Adrenal gland (tissue), 12 donors: Measurements from ENCODE around the gene ELF1. TPM values are rescaled to one million over a fixed set of nuclear protein-coding genes. Genes with fewer than 3 reads are reported as not detected.
"Not testable (repeated sequence)": the region's sequence is repeated elsewhere in the genome, so short reads cannot be mapped to it uniquely, and the experiment has no call there.

Experiments
- DNase-seq, 7 donors: peaks; one replicate each; pipeline ENCODE4 v3.0.0-alpha.2; 2019 to 2020
- H3K27ac ChIP-seq, 5 donors: fragments of 200-600 bp; sonication (generic) in 4 of 5; 1 replicate in 3 of 5; 2 replicates in 2 of 5; pipeline versions ENCODE4 v1.5.1 to v1.8.0; 2016 to 2020; ENCODE audit warnings: mild to moderate bottlenecking in 1 of 5
- H3K27me3 ChIP-seq: fragments of 200-600 bp; 2 replicates; pipeline ENCODE4 v1.8.0; 2021
- H3K36me3 ChIP-seq, 2 donors: fragments of 200-600 bp; replicated peaks in 1 of 2; 1 replicate in 1 of 2; 2 replicates in 1 of 2; pipeline versions ENCODE4 v1.5.1 to v1.8.0; 2018 to 2022
- H3K4me1 ChIP-seq, 2 donors: fragments of 200-600 bp; replicated peaks in 1 of 2; 1 replicate in 1 of 2; 2 replicates in 1 of 2; pipeline versions ENCODE4 v1.5.1 to v1.8.0; 2018 to 2021
- H3K4me3 ChIP-seq, 4 donors: fragments of 200-600 bp; sonication (generic) in 3 of 4; one replicate each; pipeline ENCODE4 v1.5.1; 2016 to 2018
- H3K9me3 ChIP-seq, 3 donors: fragments of 200-600 bp; sonication (generic) in 1 of 3; replicated peaks in 1 of 3; 1 replicate in 2 of 3; 2 replicates in 1 of 3; pipeline versions ENCODE4 v1.5.1 to v1.8.0; 2016 to 2021
- POLR2A ChIP-seq, 2 donors: fragments of 450-650 bp; IDR thresholded peaks; one replicate each; pipeline ENCODE4 v1.6.1; 2017; ENCODE audit warnings: antibody characterized with exemption in 2 of 2, mild to moderate bottlenecking in 2 of 2, moderate library complexity in 1 of 2
- WGBS, 4 donors: extraction: QIAGEN DNeasy Blood & Tissue Kit in 2 of 4; methylation state at CpG; one replicate each; pipeline versions ENCODE4 v1.1.5 to v1.1.7; 2013 to 2017; 5-methylcytosine and 5-hydroxymethylcytosine counted together
- intact Hi-C, 2 donors: fragments of 100-400 bp; cut with DNase I; formaldehyde crosslinking; loops; one replicate each; pipeline versions ENCODE4 v1.14.1 to v1.15.0; 2022 to 2023
- polyA plus RNA-seq, 3 donors: library from polyadenylated mRNA; stranded (reverse); fragments of 200-250 nt in 2 of 3; fragments of 350-450 nt in 1 of 3; fragmentation: Illumina TruSeq in 1 of 3; extraction: RNeasy Lipid Tissue Mini Kit (QIAGEN cat#74804) in 1 of 3; gene quantifications; one replicate each; pipeline ENCODE4 v1.2.3, GENCODE V29; 2013 to 2014
- total RNA-seq, 9 donors: library from RNA; depleted of rRNA in 4 of 9; stranded (reverse); fragments of >200 nt in 4 of 9; fragments of 120-200 nt in 1 of 9; fragmentation: NEBNext Ultra II Directional in 1 of 9; extraction: Animal tissue kit (Norgen Biotek cat#: 25700) in 1 of 9; gene quantifications; one replicate each; pipeline versions ENCODE4 v1.1.0 to v1.2.4, GENCODE V29; 2013 to 2023
- donor health status: healthy with polysubstance abuse.
- donor health status: Bipolar disorder and iron deficiency.
- donor health status: DM: yes; HTN: yes; CAD: no.
- donor health status: DM: no; HTN: no; CAD: no.
- donor health status: DM: no; HTN: no; CAD: no.
- donor health status: DM: yes; HTN: yes; CAD: no.

Gene ELF1
- total and polyA plus RNA-seq, 12 donors: 6.3 to 64.3 (median 51.7) TPM

- TF ChIP-seq POLR2A (IDR thresholded peaks at IDR 0.05): no peak
- Histone ChIP-seq H3K27me3 (no peaks in the 10 kb centered on the region), H3K27ac (no peak overlapping the region), H3K4me3 (no peak overlapping the region), H3K4me1 (no peaks in the 10 kb centered on the region), H3K36me3 (no peaks in the 10 kb centered on the region), H3K9me3 (no peaks in the 10 kb centered on the region)
- no peak for DNase-seq
- WGBS, 4 donors: 78 to 92% (median 89%) methylated on average over 3 of the region's 3 CpGs
- intact Hi-C loops: no loop called here
These were observed 133.1 kb downstream of the ELF1 start for GRCh38 chr13:40886017-40886416.

DNA sequence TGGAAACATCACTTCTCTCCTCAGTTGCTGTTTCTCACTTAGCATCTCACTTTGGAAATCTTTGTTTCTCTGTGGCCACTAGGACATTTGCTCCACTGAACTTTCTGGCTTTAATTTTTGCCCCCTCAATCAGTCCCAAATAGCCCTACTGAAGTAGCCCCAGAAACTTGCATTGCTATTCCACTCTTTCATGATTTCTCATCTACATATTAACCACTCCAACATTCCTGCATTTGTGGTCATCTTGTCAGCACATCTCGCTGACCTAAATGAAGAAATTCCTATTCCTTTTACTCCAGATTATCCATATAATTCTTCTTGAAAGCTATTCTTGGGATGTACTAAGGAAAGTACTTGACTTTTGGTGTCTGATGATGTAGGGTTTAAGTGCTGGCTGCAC lies 134.9 kb downstream of the ELF1 start:
- H3K4me3 ChIP-seq, H3K27me3 ChIP-seq, DNase-seq, intact Hi-C loops, H3K4me1 ChIP-seq, H3K36me3 ChIP-seq, H3K27ac ChIP-seq, H3K9me3 ChIP-seq: not testable (repeated sequence)
- WGBS, 4 donors: no CpG with 5 or more reads among the region's 1 CpG

Other genes with a start within 250 kb of the ELF1 start
- gene MRPS31, start 248.1 kb downstream of the ELF1 start, total RNA-seq: 10 to 100 TPM; 13.1 to 40.9 (median 21.2) TPM
- 100 to 1,000 TPM in 1 of 3 donors, 10 to 100 TPM in 2; 35.7 to 115 (median 55.1) TPM for gene MRPS31, start 248.1 kb downstream of the ELF1 start, polyA plus RNA-seq
- gene SLC25A15, start 229.7 kb downstream of the ELF1 start, total RNA-seq: 10 to 100 TPM in 1 of 9 donors, 1 to 10 TPM in 8; 2.2 to 27.9 (median 4.1) TPM
- gene SLC25A15, start 229.7 kb downstream of the ELF1 start, polyA plus RNA-seq: 1 to 10 TPM in 1 of 3 donors, under 1 TPM in 2; 0.32 to 4.6 (median 0.40) TPM
- gene WBP4, start 42.2 kb upstream of the ELF1 start, total RNA-seq: 10 to 100 TPM in 6 of 9 donors, 1 to 10 TPM in 3; 8.1 to 24.2 (median 11.6) TPM
- gene WBP4, start 42.2 kb upstream of the ELF1 start, polyA plus RNA-seq: 10 to 100 TPM; 21.2 to 28.5 (median 28.0) TPM
- gene KBTBD6, start 113.5 kb upstream of the ELF1 start, total RNA-seq: 10 to 100 TPM in 7 of 9 donors, 1 to 10 TPM in 2; 8.8 to 15.9 (median 13.0) TPM
- gene KBTBD6, start 113.5 kb upstream of the ELF1 start, polyA plus RNA-seq: 10 to 100 TPM in 1 of 3 donors, 1 to 10 TPM in 2; 3.2 to 13.1 (median 4.7) TPM
- gene KBTBD7, start 175.3 kb upstream of the ELF1 start, total RNA-seq: 10 to 100 TPM in 4 of 9 donors, 1 to 10 TPM in 5; 6.9 to 13.7 (median 9.9) TPM
- 1 to 10 TPM; 2.3 to 8.1 (median 2.7) TPM for gene KBTBD7, start 175.3 kb upstream of the ELF1 start, polyA plus RNA-seq
- 10 to 100 TPM in 6 of 9 donors, 1 to 10 TPM in 3; 6.8 to 23.1 (median 13.4) TPM for gene MTRF1, start 244.3 kb upstream of the ELF1 start, total RNA-seq
- gene MTRF1, start 244.3 kb upstream of the ELF1 start, polyA plus RNA-seq: 10 to 100 TPM; 17.4 to 27.4 (median 19.3) TPM